ENCODE measurements around the gene PTPN4. TPM values are rescaled to one million over a fixed set of nuclear protein-coding genes. Genes with fewer than 3 reads are reported as not detected.

Gene PTPN4
- total RNA-seq, 2 experiments from 2014 or later: 49.3 to 50.6 TPM

DNA sequence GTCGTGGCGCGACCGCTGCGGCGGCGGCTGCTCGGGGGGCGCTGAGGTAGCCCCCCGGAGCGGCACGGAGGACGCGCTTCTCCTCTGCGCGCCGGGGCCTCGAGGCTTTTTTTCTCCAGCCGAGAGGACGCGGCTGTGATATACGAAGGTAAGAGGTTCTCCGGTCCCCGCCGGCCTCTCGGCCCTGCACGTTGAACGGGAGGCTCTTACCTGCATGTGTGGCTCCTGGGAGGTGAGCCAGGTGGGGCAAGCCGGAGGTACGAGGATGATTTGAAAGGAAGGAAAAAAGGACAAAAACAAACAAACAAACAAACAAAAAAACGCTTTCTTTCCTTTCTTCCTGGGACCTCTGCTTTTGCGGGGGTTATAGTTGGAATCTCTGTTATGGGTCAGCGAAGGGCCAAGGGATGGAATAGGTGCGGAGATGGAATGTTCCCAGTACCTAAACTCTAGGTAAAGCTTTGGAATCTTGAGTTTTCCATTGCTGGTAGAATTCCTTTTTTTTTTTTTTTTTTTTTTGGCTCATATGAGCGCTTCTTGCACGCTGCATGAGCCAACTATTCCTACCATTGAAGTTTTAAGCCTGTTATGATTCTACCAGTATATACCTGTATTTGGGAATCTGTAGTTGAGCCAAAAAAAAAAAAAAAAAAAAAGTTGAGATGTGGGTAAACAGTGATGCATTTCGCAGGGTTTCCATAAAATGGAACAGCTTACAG lies 674 bp downstream of the PTPN4 start:
- DNase-seq (ENCODE audit: low spot score): peak; percentile 71
- H3K4me1 ChIP-seq (ENCODE audit: insufficient read depth, low read length, poor library complexity, severe bottlenecking): peaks cover 19% of the 10 kb centered on the region
- ChIA-PET CTCF (ENCODE audit: unreplicated experiment) (interaction anchor here (0.6 to 1.7 kb wide), 2 partner anchors 415 to 564 kb away, joined by 4 read pairs; no protein-coding TSS in a partner anchor), POLR2A (interaction anchor here (0.7 to 2.6 kb wide), 9 partner anchors 9 to 416 kb away, joined by 3 to 23 read pairs (median 5); no protein-coding TSS in a partner anchor)
- peaks cover 53% of the 10 kb centered on the region for H3K79me2 ChIP-seq (ENCODE audit: insufficient read depth, low read depth, low read length)
- H3K36me3 ChIP-seq (ENCODE audit: insufficient read depth, low read length): no peaks in the 10 kb centered on the region
- BruUV-seq (replicated peaks): no TSS peak
- intact Hi-C loops (cut with micrococcal nuclease; ENCODE audit: unreplicated experiment): no loop called here
- TF ChIP-seq EZH2phosphoT487 (IDR thresholded peaks at IDR 0.05; ENCODE audit: borderline replicate concordance, low read depth, low read length): no peak
- TF ChIP-seq, protein P1, sequence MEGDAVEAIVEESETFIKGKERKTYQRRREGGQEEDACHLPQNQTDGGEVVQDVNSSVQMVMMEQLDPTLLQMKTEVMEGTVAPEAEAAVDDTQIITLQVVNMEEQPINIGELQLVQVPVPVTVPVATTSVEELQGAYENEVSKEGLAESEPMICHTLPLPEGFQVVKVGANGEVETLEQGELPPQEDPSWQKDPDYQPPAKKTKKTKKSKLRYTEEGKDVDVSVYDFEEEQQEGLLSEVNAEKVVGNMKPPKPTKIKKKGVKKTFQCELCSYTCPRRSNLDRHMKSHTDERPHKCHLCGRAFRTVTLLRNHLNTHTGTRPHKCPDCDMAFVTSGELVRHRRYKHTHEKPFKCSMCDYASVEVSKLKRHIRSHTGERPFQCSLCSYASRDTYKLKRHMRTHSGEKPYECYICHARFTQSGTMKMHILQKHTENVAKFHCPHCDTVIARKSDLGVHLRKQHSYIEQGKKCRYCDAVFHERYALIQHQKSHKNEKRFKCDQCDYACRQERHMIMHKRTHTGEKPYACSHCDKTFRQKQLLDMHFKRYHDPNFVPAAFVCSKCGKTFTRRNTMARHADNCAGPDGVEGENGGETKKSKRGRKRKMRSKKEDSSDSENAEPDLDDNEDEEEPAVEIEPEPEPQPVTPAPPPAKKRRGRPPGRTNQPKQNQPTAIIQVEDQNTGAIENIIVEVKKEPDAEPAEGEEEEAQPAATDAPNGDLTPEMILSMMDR (conservative IDR thresholded peaks at IDR 0.05; ENCODE audit: low read length): no peak
- peak overlapping the region; percentile 93 for H3K4me2 ChIP-seq (ENCODE audit: low read length)
- H3K4me3 ChIP-seq (ENCODE audit: low read depth, low read length, poor library complexity, severe bottlenecking): peak overlapping the region; percentile 95
- peaks cover 21% of the 10 kb centered on the region for H4K20me1 ChIP-seq (ENCODE audit: insufficient read depth, low read length)
- peak overlapping the region; percentile 84 for H3K27ac ChIP-seq (ENCODE audit: low read depth, low read length, poor library complexity, severe bottlenecking)
- H2AFZ ChIP-seq (ENCODE audit: low read length): peak overlapping the region; percentile 57
- H3K9me2 ChIP-seq (ENCODE audit: insufficient read depth, low read length): no peaks in the 10 kb centered on the region
- no peaks in the 10 kb centered on the region for H3K9me3 ChIP-seq (ENCODE audit: low read length)

DNA sequence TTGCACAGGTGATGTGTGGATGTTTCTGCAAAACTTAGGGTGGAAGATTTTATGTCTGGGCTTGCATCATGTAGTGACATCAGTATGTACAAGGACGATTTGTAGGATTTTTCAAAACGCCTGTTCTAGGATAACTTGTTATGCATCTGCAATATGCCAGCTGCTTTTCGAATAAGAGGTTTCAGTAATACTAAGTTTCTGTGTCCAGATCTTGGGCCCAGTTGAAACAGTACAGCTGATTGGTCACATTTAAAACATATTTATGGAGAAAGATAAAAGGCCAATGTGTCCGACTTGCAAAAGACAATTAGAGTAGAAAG lies 1.2 kb downstream of the PTPN4 start:
- peak overlapping the region; percentile 95 for H3K4me3 ChIP-seq (ENCODE audit: low read depth, low read length, poor library complexity, severe bottlenecking)
- no peaks in the 10 kb centered on the region for H3K36me3 ChIP-seq (ENCODE audit: insufficient read depth, low read length)
- POLR2A ChIA-PET: interaction anchor here (0.7 to 1.8 kb wide), 6 partner anchors 9 to 416 kb away, joined by 3 to 11 read pairs (median 5); no protein-coding TSS in a partner anchor
- TSS peak; percentile 59 for BruUV-seq (replicated peaks)
- H2AFZ ChIP-seq (ENCODE audit: low read length): no peak overlapping the region
- no peaks in the 10 kb centered on the region for H3K9me3 ChIP-seq (ENCODE audit: low read length)
- DNase-seq (ENCODE audit: low spot score): peak; percentile 42
- H3K79me2 ChIP-seq (ENCODE audit: insufficient read depth, low read depth, low read length): peaks cover 58% of the 10 kb centered on the region
- CTCF ChIA-PET (ENCODE audit: unreplicated experiment): no interaction called here
- peak overlapping the region; percentile 93 for H3K4me2 ChIP-seq (ENCODE audit: low read length)
- no peak for TF ChIP-seq EZH2phosphoT487 (IDR thresholded peaks at IDR 0.05; ENCODE audit: borderline replicate concordance, low read depth, low read length)
- TF ChIP-seq, protein P1 (conservative IDR thresholded peaks at IDR 0.05; ENCODE audit: low read length): no peak
- intact Hi-C loops (cut with micrococcal nuclease; ENCODE audit: unreplicated experiment): no loop called here
- H3K9me2 ChIP-seq (ENCODE audit: insufficient read depth, low read length): no peaks in the 10 kb centered on the region
- H3K4me1 ChIP-seq (ENCODE audit: insufficient read depth, low read length, poor library complexity, severe bottlenecking): peaks cover 19% of the 10 kb centered on the region
- peak overlapping the region; percentile 84 for H3K27ac ChIP-seq (ENCODE audit: low read depth, low read length, poor library complexity, severe bottlenecking)
- H4K20me1 ChIP-seq (ENCODE audit: insufficient read depth, low read length): peaks cover 21% of the 10 kb centered on the region

DNA sequence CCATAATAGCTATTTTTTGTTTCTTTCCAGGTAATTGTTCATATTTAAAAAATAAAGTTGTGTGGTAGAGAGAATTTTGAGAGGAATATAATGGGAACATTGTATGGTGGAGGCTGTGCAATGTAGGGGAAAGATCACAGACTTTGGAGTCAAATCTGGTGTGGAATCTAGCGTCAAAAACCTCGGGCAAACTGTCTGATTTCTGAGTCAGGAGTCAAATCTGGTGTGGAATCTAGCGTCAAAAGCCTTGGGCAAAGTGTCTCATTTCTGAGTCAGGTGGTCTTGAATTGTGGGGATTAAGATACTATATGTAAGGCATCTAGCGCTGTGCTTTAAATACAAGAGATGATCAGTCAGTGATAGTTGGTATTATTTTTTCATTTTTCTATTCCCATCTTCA lies 5.1 kb downstream of the PTPN4 start:
- no TSS peak for BruUV-seq (replicated peaks)
- Histone ChIP-seq H3K4me1 (ENCODE audit: insufficient read depth, low read length, poor library complexity, severe bottlenecking) (peaks cover 12% of the 10 kb centered on the region), H3K27ac (ENCODE audit: low read depth, low read length, poor library complexity, severe bottlenecking) (no peak overlapping the region), H3K9me3 (ENCODE audit: low read length) (no peaks in the 10 kb centered on the region), H3K9me2 (ENCODE audit: insufficient read depth, low read length) (no peaks in the 10 kb centered on the region), H3K36me3 (ENCODE audit: insufficient read depth, low read length) (no peaks in the 10 kb centered on the region), H3K4me3 (ENCODE audit: low read depth, low read length, poor library complexity, severe bottlenecking) (no peak overlapping the region), H3K4me2 (ENCODE audit: low read length) (no peak overlapping the region), H2AFZ (ENCODE audit: low read length) (no peak overlapping the region), H3K79me2 (ENCODE audit: insufficient read depth, low read depth, low read length) (peaks cover 96% of the 10 kb centered on the region), H4K20me1 (ENCODE audit: insufficient read depth, low read length) (peaks cover 34% of the 10 kb centered on the region)
- intact Hi-C loops (cut with micrococcal nuclease; ENCODE audit: unreplicated experiment): no loop called here
- no peak for DNase-seq (ENCODE audit: low spot score)
- CTCF ChIA-PET (ENCODE audit: unreplicated experiment): no interaction called here
- TF ChIP-seq, protein P1 (conservative IDR thresholded peaks at IDR 0.05; ENCODE audit: low read length): no peak
- no peak for TF ChIP-seq EZH2phosphoT487 (IDR thresholded peaks at IDR 0.05; ENCODE audit: borderline replicate concordance, low read depth, low read length)
- POLR2A ChIA-PET: interaction anchor here (0.7 to 0.8 kb wide), 2 partner anchors 13 to 85 kb away, joined by 4 to 7 read pairs; no protein-coding TSS in a partner anchor

Data from OCI-LY7 (cell line).